HepG2 (cell line): Measurements from ENCODE around the gene TOLLIP. TPM values are rescaled to one million over a fixed set of nuclear protein-coding genes. Genes with fewer than 3 reads are reported as not detected.

ENCODE experiments used
- microRNA-seq: library from miRNA; unstranded; fragments of <30 nt; microRNA quantifications from one replicate; pipeline ENCODE4, GENCODE V29; 2020
- polyA plus RNA-seq, 8 experiments: library from polyadenylated mRNA; depleted of rRNA in 3 of 8; stranded (reverse) in 7 of 8; unstranded in 1 of 8; fragments of >200 nt; fragmentation: Illumina TruSeq in 4 of 8; extraction: Trizol in 4 of 8; gene quantifications; 2 replicates each; pipeline versions ENCODE4 v1.2.1 to v1.2.3, GENCODE V29; 2011 to 2016; ENCODE audit warnings: low read depth in 4 of 8, missing spikeins in 1 of 8, mixed read lengths in 1 of 8; ENCODE audit not compliant: insufficient read depth in 1 of 8
- small RNA-seq, 3 experiments: library from RNA; depleted of rRNA; stranded (forward); fragments of <200 nt; gene quantifications; one replicate each; pipeline ENCODE3, GENCODE V24; 2012; ENCODE audit warnings: low read depth in 2 of 3, low replicate concordance in 1 of 3; ENCODE audit not compliant: insufficient read length in 3 of 3, insufficient read depth in 2 of 3
- total RNA-seq, 5 experiments: library from RNA; depleted of rRNA; stranded (reverse); fragments of >200 nt; fragmentation: Illumina TruSeq; extraction: Trizol; gene quantifications; 2 replicates each; pipeline ENCODE4 v1.2.3, GENCODE V29; 2016; ENCODE audit warnings: low read depth in 1 of 5

TOLLIP gene
- total and polyA plus RNA-seq, 2 of the 13 experiments (the other 11 are each of a cell fraction or from before 2014, with no cell fraction given): 25.9 to 47.5 TPM

Small RNA genes within 50 kb of the gene (microRNA-seq; reads per million reads assigned to microRNA genes)
- not detected for gene MIR6744

Small RNA genes within 50 kb of the gene (small RNA-seq; reads per million reads assigned to genes)
- gene MIR6744: 0 reads per million in 3 experiments

Other genes with a start within 250 kb of the TOLLIP start
- gene MUC2, start 234.8 kb downstream of the TOLLIP start, total RNA-seq (2016; rRNA removed; fragmentation: Illumina TruSeq; extraction: Trizol): not detected in 2 replicates
- under 0.01 TPM in 1 of 2 replicates, not detected in the other for gene MUC2, start 234.8 kb downstream of the TOLLIP start, polyA plus RNA-seq (2011; rRNA removed)
- not detected in 2 replicates for gene MUC5AC, start 151.7 kb downstream of the TOLLIP start, total RNA-seq (2016; rRNA removed; fragmentation: Illumina TruSeq; extraction: Trizol)
- gene MUC5AC, start 151.7 kb downstream of the TOLLIP start, polyA plus RNA-seq (2011; rRNA removed): under 0.01 TPM in 2 replicates
- gene MUC5B, start 86.6 kb downstream of the TOLLIP start, total RNA-seq (2016; rRNA removed; fragmentation: Illumina TruSeq; extraction: Trizol): not detected in 2 replicates
- 0.01 and 0.05 TPM in 2 replicates for gene MUC5B, start 86.6 kb downstream of the TOLLIP start, polyA plus RNA-seq (2011; rRNA removed)
- 0.84 and 1.1 TPM in 2 replicates for gene BRSK2, start 80.3 kb upstream of the TOLLIP start, total RNA-seq (2016; rRNA removed; fragmentation: Illumina TruSeq; extraction: Trizol)
- 0.74 and 2.3 TPM in 2 replicates for gene BRSK2, start 80.3 kb upstream of the TOLLIP start, polyA plus RNA-seq (2011; rRNA removed)
- 21.8 and 22.3 TPM in 2 replicates for gene MOB2, start 177.1 kb upstream of the TOLLIP start, total RNA-seq (2016; rRNA removed; fragmentation: Illumina TruSeq; extraction: Trizol)
- 27.7 and 37.6 TPM in 2 replicates for gene MOB2, start 177.1 kb upstream of the TOLLIP start, polyA plus RNA-seq (2011; rRNA removed)